Measurements from ENCODE around the gene THBS1. TPM values are rescaled to one million over a fixed set of nuclear protein-coding genes. Genes with fewer than 3 reads are reported as not detected.

THBS1 gene
- polyA plus RNA-seq, 2 donors: 6.8 to 20.4 TPM

DNA sequence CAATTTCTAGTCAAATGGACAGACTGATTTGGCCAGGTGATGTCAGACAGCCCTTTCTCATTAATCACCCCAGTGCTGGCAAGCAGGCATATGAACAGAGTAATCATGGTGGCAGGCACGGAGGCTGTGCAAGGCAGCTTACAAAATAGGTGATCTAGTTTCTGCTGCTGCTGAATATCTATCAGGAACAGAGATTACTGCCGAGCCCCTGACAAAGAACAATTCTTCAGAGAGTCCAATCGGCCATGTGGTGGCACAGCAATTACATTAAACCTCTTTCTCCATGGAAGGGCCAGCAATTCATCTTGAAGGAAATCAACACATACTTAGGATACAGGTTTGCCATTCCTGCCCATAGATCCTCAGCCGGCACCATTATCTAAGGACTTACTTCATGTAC is 32.3 kb upstream of the THBS1 start:
- 94 to 95% methylated on average over 4 of the region's 4 CpGs for WGBS, 2 donors
- no peaks in the 10 kb centered on the region for H3K36me3 ChIP-seq (ENCODE audit: control insufficient read depth in 2 of 2, insufficient read depth in 2 of 2, low read length in 1 of 2)
- no peak overlapping the region for H3K4me3 ChIP-seq (ENCODE audit: low read depth in 1 of 2, low read length in 2 of 2)
- no peaks in the 10 kb centered on the region for H3K9me3 ChIP-seq (ENCODE audit: control insufficient read depth in 2 of 2, insufficient read depth in 1 of 2, low read depth in 1 of 2, low read length in 1 of 2)
- no peaks in the 10 kb centered on the region for H3K27me3 ChIP-seq (ENCODE audit: control insufficient read depth in 1 of 2, insufficient read depth in 2 of 2, low read length in 2 of 2)
- no peak overlapping the region for H3K27ac ChIP-seq (ENCODE audit: low read depth in 2 of 2, low read length in 1 of 2)
- H3K4me1 ChIP-seq (ENCODE audit: control insufficient read depth in 2 of 2, insufficient read depth in 2 of 2, low read length in 1 of 2): peaks cover 0 to 3% of the 10 kb centered on the region in 2 donors

DNA sequence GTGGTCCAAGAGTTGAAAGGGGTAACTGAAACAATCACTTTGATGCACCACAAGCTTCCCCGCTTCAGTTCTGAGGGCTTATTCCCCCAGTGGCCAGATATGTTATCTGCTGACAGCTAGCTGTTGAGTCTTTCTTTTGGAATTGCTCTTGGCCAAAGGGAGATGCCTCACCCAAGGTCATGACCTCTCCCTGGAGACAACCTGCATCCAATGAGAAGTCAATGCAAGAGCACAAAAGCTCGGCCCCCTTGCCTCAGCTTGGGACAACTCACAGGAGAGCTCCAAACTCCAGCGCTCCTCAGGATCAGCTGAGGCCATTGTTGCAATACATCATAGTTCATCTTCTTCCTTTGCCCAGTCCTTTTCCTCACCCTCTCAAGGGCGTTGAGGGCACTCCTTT is 31.0 kb upstream of the THBS1 start:
- H3K27me3 ChIP-seq (ENCODE audit: control insufficient read depth in 1 of 2, insufficient read depth in 2 of 2, low read length in 2 of 2): no peaks in the 10 kb centered on the region
- H3K4me3 ChIP-seq (ENCODE audit: low read depth in 1 of 2, low read length in 2 of 2): no peak overlapping the region
- H3K4me1 ChIP-seq (ENCODE audit: control insufficient read depth in 2 of 2, insufficient read depth in 2 of 2, low read length in 1 of 2): peaks cover 0 to 3% of the 10 kb centered on the region in 2 donors
- H3K9me3 ChIP-seq (ENCODE audit: control insufficient read depth in 2 of 2, insufficient read depth in 1 of 2, low read depth in 1 of 2, low read length in 1 of 2): no peaks in the 10 kb centered on the region
- H3K27ac ChIP-seq (ENCODE audit: low read depth in 2 of 2, low read length in 1 of 2): no peak overlapping the region
- WGBS, 2 donors: 88% methylated on average over 4 of the region's 4 CpGs
- H3K36me3 ChIP-seq (ENCODE audit: control insufficient read depth in 2 of 2, insufficient read depth in 2 of 2, low read length in 1 of 2): no peaks in the 10 kb centered on the region

DNA sequence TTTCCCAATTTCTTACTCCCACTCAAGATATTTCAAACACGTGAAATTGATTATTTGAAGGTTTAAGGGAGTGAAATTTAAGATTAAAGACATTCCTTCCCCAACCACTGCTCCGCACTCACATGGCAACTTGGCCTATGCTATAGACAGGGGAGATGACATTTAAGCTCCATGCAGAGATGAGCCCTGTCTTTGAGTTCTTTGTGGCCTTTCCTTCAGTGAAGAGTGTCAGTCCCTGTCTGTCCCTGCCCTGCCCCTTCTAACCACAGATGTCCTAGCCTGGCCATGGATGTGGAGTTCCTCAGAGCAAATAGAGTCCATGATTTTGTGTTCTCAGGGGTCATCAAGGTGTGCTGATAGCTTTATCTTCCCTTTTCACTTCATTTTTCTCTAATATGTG is 29.4 kb upstream of the THBS1 start:
- no peaks in the 10 kb centered on the region for H3K9me3 ChIP-seq (ENCODE audit: control insufficient read depth in 2 of 2, insufficient read depth in 1 of 2, low read depth in 1 of 2, low read length in 1 of 2)
- no peaks in the 10 kb centered on the region for H3K36me3 ChIP-seq (ENCODE audit: control insufficient read depth in 2 of 2, insufficient read depth in 2 of 2, low read length in 1 of 2)
- peaks cover 0 to 5% of the 10 kb centered on the region in 2 donors for H3K4me1 ChIP-seq (ENCODE audit: control insufficient read depth in 2 of 2, insufficient read depth in 2 of 2, low read length in 1 of 2)
- H3K27ac ChIP-seq (ENCODE audit: low read depth in 2 of 2, low read length in 1 of 2): no peak overlapping the region
- WGBS, 2 donors: 88 to 92% methylated on average over 2 of the region's 2 CpGs
- no peaks in the 10 kb centered on the region for H3K27me3 ChIP-seq (ENCODE audit: control insufficient read depth in 1 of 2, insufficient read depth in 2 of 2, low read length in 2 of 2)
- H3K4me3 ChIP-seq (ENCODE audit: low read depth in 1 of 2, low read length in 2 of 2): no peak overlapping the region

DNA sequence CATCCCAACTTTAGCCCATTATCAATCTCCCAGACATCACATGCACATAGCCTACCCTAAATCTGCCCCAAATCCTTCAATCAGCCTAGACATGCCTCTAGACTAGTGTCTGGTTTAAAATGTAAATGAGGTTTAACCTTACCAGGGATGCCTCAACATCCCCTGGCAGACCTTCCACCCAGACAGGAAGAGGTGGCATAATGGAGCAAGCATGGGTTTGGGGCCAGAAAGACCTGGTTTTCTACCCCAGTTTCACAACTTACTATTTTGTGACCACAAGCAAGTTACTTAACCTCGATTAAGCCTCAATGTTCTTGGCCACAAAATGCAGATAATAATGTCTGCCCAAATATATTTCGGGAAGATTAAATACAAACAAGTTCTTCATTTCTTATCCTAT is 28.3 kb upstream of the THBS1 start:
- Histone ChIP-seq H3K27ac (ENCODE audit: low read depth in 2 of 2, low read length in 1 of 2) (no peak overlapping the region), H3K9me3 (ENCODE audit: control insufficient read depth in 2 of 2, insufficient read depth in 1 of 2, low read depth in 1 of 2, low read length in 1 of 2) (no peaks in the 10 kb centered on the region), H3K27me3 (ENCODE audit: control insufficient read depth in 1 of 2, insufficient read depth in 2 of 2, low read length in 2 of 2) (no peaks in the 10 kb centered on the region), H3K36me3 (ENCODE audit: control insufficient read depth in 2 of 2, insufficient read depth in 2 of 2, low read length in 1 of 2) (no peaks in the 10 kb centered on the region), H3K4me3 (ENCODE audit: low read depth in 1 of 2, low read length in 2 of 2) (no peak overlapping the region), H3K4me1 (ENCODE audit: control insufficient read depth in 2 of 2, insufficient read depth in 2 of 2, low read length in 1 of 2) (peaks cover 0 to 5% of the 10 kb centered on the region in 2 donors)
- 40 to 57% methylated on average over 2 of the region's 2 CpGs for WGBS, 2 donors

DNA sequence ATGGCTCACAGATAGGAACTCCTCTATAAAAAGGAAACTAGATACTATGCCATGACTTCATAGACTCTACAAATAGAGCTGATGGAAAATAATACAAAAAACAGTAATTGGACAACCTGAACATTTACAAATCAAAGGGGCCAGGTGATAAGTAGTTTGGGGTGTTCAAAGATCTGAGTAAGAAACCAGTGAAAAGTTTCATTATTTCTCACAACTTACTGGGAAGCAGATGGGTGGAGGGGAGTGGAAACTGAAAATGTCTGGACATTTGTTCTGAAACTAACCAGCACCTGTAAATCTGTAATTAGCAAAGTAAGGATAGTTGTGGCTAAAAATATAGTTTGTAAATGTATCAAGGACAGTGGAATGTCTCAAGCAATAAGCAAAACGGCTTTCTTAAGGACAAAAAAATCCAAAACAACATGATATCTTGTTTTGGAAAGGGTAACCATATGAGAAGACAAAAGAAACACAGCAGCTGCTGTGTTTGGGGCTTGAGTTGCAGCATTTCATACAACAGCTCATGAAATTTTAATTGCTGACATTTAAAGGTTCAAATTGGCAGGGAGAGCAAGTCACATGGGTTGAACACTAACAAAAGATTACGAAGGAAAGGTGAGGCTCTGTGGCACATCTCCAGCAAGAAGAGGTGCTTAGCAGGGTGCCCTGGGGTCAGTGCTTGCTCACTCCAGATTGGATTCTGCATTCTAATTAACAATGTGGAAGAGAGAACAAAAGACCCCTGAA is 26.8 kb upstream of the THBS1 start:
- H3K27me3 ChIP-seq (ENCODE audit: control insufficient read depth in 1 of 2, insufficient read depth in 2 of 2, low read length in 2 of 2): no peaks in the 10 kb centered on the region
- no peak overlapping the region for H3K27ac ChIP-seq (ENCODE audit: low read depth in 2 of 2, low read length in 1 of 2)
- no peak overlapping the region for H3K4me3 ChIP-seq (ENCODE audit: low read depth in 1 of 2, low read length in 2 of 2)
- H3K9me3 ChIP-seq (ENCODE audit: control insufficient read depth in 2 of 2, insufficient read depth in 1 of 2, low read depth in 1 of 2, low read length in 1 of 2): no peaks in the 10 kb centered on the region
- H3K4me1 ChIP-seq (ENCODE audit: control insufficient read depth in 2 of 2, insufficient read depth in 2 of 2, low read length in 1 of 2): peaks cover 0 to 5% of the 10 kb centered on the region in 2 donors
- no peaks in the 10 kb centered on the region for H3K36me3 ChIP-seq (ENCODE audit: control insufficient read depth in 2 of 2, insufficient read depth in 2 of 2, low read length in 1 of 2)
- WGBS, 2 donors: 34 to 38% methylated on average over 2 of the region's 2 CpGs

DNA sequence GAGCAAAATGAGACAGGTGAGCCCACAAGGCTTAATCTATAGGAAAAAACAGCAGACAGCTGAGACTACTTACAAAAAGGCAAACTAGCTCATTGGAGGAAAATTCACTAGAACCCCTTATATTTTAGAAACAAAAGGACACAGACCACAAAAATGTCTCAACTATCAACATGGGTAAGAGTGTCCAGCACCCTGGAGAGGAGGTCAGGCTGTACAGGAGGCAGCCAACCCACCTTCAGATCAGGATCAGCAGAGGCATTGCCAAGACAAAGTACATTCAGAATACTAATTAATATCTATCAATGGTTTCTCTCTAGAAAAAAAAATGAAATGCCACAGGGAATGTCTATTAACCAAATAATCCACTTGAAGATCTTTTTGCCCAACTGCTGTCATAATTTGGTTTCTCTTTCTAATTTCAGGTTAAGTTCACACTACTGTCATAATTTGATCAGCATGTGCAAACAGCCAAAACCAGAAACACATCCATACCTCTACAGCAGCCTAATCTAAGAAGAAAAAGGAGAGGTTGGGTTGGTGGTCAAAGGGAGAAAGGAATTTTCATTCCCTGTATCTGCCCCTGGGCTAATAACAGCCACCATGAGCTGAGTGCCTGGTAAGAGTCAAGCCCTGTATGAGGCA is 26.0 kb upstream of the THBS1 start:
- H3K4me3 ChIP-seq (ENCODE audit: low read depth in 1 of 2, low read length in 2 of 2): no peak overlapping the region
- H3K27ac ChIP-seq (ENCODE audit: low read depth in 2 of 2, low read length in 1 of 2): no peak overlapping the region
- H3K4me1 ChIP-seq (ENCODE audit: control insufficient read depth in 2 of 2, insufficient read depth in 2 of 2, low read length in 1 of 2): peaks cover 0 to 5% of the 10 kb centered on the region in 2 donors
- H3K9me3 ChIP-seq (ENCODE audit: control insufficient read depth in 2 of 2, insufficient read depth in 1 of 2, low read depth in 1 of 2, low read length in 1 of 2): no peaks in the 10 kb centered on the region
- no peaks in the 10 kb centered on the region for H3K27me3 ChIP-seq (ENCODE audit: control insufficient read depth in 1 of 2, insufficient read depth in 2 of 2, low read length in 2 of 2)
- no peaks in the 10 kb centered on the region for H3K36me3 ChIP-seq (ENCODE audit: control insufficient read depth in 2 of 2, insufficient read depth in 2 of 2, low read length in 1 of 2)

DNA sequence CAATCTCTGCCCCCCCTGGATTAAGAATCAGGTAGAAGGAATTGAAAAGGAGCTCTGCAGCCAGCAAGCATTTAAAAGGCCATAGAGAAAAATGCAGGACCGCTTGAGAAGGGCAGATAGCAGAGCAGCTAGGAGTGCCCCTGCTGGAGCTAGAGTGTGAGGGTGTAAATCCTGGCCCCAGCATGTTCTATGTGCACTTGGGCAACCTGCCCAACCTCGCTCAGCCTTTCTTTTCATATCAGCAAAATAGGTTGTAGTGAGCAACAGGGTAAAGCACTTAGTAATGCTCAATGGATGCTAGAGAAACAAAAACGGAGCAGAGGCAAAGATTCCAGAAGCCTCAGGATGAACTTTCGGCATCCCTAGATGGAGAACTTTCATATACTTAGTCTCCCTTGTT is 25.0 kb upstream of the THBS1 start:
- Histone ChIP-seq H3K4me3 (ENCODE audit: low read depth in 1 of 2, low read length in 2 of 2) (no peak overlapping the region), H3K27ac (ENCODE audit: low read depth in 2 of 2, low read length in 1 of 2) (peak overlapping the region in 1 of 2 donors; percentile 29), H3K27me3 (ENCODE audit: control insufficient read depth in 1 of 2, insufficient read depth in 2 of 2, low read length in 2 of 2) (no peaks in the 10 kb centered on the region), H3K36me3 (ENCODE audit: control insufficient read depth in 2 of 2, insufficient read depth in 2 of 2, low read length in 1 of 2) (no peaks in the 10 kb centered on the region), H3K9me3 (ENCODE audit: control insufficient read depth in 2 of 2, insufficient read depth in 1 of 2, low read depth in 1 of 2, low read length in 1 of 2) (no peaks in the 10 kb centered on the region), H3K4me1 (ENCODE audit: control insufficient read depth in 2 of 2, insufficient read depth in 2 of 2, low read length in 1 of 2) (peaks cover 0 to 5% of the 10 kb centered on the region in 2 donors)
- 67 to 71% methylated on average over 4 of the region's 4 CpGs for WGBS, 2 donors

DNA sequence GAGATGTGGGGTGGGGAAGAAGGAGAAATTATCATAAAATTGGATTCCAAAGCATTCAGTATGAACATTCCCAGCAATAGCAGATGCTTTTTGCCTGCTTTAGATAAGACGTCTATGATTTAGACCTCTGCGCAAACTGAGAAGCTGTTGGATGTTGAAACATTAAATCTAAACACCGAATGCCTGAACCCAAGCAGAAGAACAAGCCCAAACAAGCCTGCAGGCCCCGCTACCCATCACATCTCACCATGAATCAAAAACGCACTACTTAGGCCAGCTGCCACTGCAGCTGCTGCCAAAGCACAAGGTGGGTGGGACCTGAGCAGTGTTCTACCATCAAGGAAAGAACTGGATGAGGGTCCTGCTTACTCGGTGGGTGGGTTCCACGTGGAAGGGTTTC is 24.4 kb upstream of the THBS1 start:
- Histone ChIP-seq H3K9me3 (ENCODE audit: control insufficient read depth in 2 of 2, insufficient read depth in 1 of 2, low read depth in 1 of 2, low read length in 1 of 2) (no peaks in the 10 kb centered on the region), H3K36me3 (ENCODE audit: control insufficient read depth in 2 of 2, insufficient read depth in 2 of 2, low read length in 1 of 2) (no peaks in the 10 kb centered on the region), H3K27me3 (ENCODE audit: control insufficient read depth in 1 of 2, insufficient read depth in 2 of 2, low read length in 2 of 2) (no peaks in the 10 kb centered on the region), H3K27ac (ENCODE audit: low read depth in 2 of 2, low read length in 1 of 2) (no peak overlapping the region), H3K4me3 (ENCODE audit: low read depth in 1 of 2, low read length in 2 of 2) (no peak overlapping the region), H3K4me1 (ENCODE audit: control insufficient read depth in 2 of 2, insufficient read depth in 2 of 2, low read length in 1 of 2) (peaks cover 0 to 5% of the 10 kb centered on the region in 2 donors)
- WGBS, 2 donors: 58 to 68% methylated on average over 7 of the region's 7 CpGs

DNA sequence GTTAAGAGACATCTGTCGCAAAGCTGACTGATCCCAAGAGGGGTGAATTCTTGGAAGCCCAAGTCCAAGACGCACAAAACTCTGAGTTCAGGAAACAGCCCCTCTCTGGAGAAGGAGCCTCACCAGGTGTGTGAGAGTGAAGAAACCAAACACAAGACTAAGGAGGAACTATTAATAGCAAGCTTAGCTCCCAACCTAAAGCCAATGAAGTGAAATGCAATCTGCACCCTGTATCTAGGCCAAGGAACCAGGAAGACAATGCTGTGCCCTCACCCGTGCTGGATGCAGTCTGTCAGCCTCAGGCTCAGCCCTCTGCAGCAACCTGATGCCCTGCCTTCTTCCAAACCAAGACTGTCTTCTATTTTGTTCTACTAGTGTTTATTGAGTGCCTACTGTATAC is 22.5 kb upstream of the THBS1 start:
- Histone ChIP-seq H3K27me3 (ENCODE audit: control insufficient read depth in 1 of 2, insufficient read depth in 2 of 2, low read length in 2 of 2) (no peaks in the 10 kb centered on the region), H3K9me3 (ENCODE audit: control insufficient read depth in 2 of 2, insufficient read depth in 1 of 2, low read depth in 1 of 2, low read length in 1 of 2) (no peaks in the 10 kb centered on the region), H3K4me1 (ENCODE audit: control insufficient read depth in 2 of 2, insufficient read depth in 2 of 2, low read length in 1 of 2) (peaks cover 0 to 3% of the 10 kb centered on the region in 2 donors), H3K36me3 (ENCODE audit: control insufficient read depth in 2 of 2, insufficient read depth in 2 of 2, low read length in 1 of 2) (no peaks in the 10 kb centered on the region), H3K27ac (ENCODE audit: low read depth in 2 of 2, low read length in 1 of 2) (no peak overlapping the region), H3K4me3 (ENCODE audit: low read depth in 1 of 2, low read length in 2 of 2) (no peak overlapping the region)
- WGBS, 2 donors: 81 to 82% methylated on average over 3 of the region's 3 CpGs

Measured in esophagus (tissue), 2 donors.